ENCODE data around the gene ALKBH7. TPM values are rescaled to one million over a fixed set of nuclear protein-coding genes. Genes with fewer than 3 reads are reported as not detected.
A peak's percentile ranks its signal among the peaks of the same experiment; 100 is the strongest.

ALKBH7 gene
- polyA plus RNA-seq, 1 of the 3 experiments (the other 2 are of a cell fraction) = 46.0 TPM

GRCh38 chr19:6421075-6422014 is 48.8 kb downstream of the ALKBH7 start (continued):
- TF ChIP-seq, protein P1, sequence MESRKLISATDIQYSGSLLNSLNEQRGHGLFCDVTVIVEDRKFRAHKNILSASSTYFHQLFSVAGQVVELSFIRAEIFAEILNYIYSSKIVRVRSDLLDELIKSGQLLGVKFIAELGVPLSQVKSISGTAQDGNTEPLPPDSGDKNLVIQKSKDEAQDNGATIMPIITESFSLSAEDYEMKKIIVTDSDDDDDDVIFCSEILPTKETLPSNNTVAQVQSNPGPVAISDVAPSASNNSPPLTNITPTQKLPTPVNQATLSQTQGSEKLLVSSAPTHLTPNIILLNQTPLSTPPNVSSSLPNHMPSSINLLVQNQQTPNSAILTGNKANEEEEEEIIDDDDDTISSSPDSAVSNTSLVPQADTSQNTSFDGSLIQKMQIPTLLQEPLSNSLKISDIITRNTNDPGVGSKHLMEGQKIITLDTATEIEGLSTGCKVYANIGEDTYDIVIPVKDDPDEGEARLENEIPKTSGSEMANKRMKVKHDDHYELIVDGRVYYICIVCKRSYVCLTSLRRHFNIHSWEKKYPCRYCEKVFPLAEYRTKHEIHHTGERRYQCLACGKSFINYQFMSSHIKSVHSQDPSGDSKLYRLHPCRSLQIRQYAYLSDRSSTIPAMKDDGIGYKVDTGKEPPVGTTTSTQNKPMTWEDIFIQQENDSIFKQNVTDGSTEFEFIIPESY (IDR thresholded peaks at IDR 0.05; ENCODE audit: borderline replicate concordance, low read depth) = no peak
- TF ChIP-seq POLR2AphosphoS5 (IDR thresholded peaks at IDR 0.05; ENCODE audit: low read depth, low read length) = no peak

DNA sequence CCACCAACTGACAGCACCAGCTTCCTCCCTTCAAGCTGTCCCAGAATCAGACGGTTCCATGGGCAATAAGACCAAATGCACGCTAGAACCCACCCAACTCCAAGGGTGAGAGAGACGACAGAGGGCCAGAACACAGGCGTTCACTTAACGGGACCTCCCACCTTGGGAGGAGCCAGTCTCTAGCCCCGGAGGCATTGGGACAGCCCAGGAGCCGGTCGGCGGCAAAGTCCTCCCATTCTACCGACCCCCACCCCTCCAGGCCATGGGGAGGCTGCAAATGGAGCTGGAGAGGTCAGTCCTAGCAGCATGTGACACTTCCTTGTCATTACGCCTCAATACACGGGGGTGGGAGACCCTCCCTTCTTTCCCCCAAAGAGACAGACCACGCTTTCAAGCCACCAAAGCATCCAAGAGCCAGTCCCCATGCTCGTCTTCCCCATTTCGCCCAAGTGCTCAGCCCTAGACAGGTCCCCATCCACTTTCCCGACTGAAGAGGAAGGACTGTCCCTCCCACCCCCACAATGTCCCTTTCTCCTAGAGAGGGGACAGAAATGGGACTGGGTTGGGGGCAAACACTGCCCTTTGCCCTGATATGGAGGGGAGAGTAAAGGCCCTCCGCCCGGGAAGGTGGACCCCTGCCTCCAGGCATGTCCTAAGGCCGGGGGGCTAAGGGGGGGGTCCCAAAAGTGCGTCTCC is 51.1 kb downstream of the ALKBH7 start:
- peaks cover 10 to 15% of the 10 kb centered on the region in 2 experiments; a peak in 2 of 4 replicates for H3K4me1 ChIP-seq (ENCODE audit: control insufficient read depth in 1 of 2, insufficient read depth in 2 of 2, low read depth in 1 of 2, low read length in 1 of 2)
- peaks cover 6% of the 10 kb centered on the region for H3F3A ChIP-seq (replicated peaks; ENCODE audit: insufficient read depth)
- CTCF ChIA-PET = interaction anchor here (4.0 kb wide), 1 partner anchor 12 kb away, joined by 16 read pairs; no protein-coding TSS in a partner anchor
- H3K4me3 ChIP-seq (ENCODE audit: low read depth in 2 of 2, low read length in 1 of 2) = peak overlapping the region; percentile 83 to 88
- H3K9me2 ChIP-seq = no peaks in the 10 kb centered on the region
- no peaks in the 10 kb centered on the region for H3K27me3 ChIP-seq (ENCODE audit: insufficient read depth)
- H3K4me2 ChIP-seq = peak overlapping the region; percentile 98
- peak overlapping the region; percentile 56 to 65; a peak in 3 of 4 replicates for H3K27ac ChIP-seq (ENCODE audit: low read depth in 2 of 2, low read length in 1 of 2)
- peaks cover 10 to 37% of the 10 kb centered on the region in 2 experiments for H3K36me3 ChIP-seq (replicated peaks in 1 of 2; ENCODE audit: control insufficient read depth in 1 of 2, insufficient read depth in 2 of 2, low read length in 1 of 2)
- no peak overlapping the region for H2AFZ ChIP-seq (ENCODE audit: low read depth)
- peak; percentile 65 for DNase-seq
- 0% methylated on average over 18 of the region's 20 CpGs for WGBS (ENCODE audit: low lambda C conversion rate)
- H3K9me3 ChIP-seq = no peaks in the 10 kb centered on the region
- no peak for TF ChIP-seq RXRA (IDR thresholded peaks at IDR 0.05; ENCODE audit: borderline replicate concordance, low read depth)
- TF ChIP-seq MXI1 (IDR thresholded peaks at IDR 0.05; ENCODE audit: low read depth, low read length) = peak; percentile 33; the same call in 1 of the 2 replicates
- H4K20me1 ChIP-seq (ENCODE audit: insufficient read depth) = peaks cover 54% of the 10 kb centered on the region
- POLR2A ChIA-PET = no interaction called here
- peak overlapping the region; percentile 93 for H3K9ac ChIP-seq
- peaks cover 52% of the 10 kb centered on the region for H3K79me2 ChIP-seq (ENCODE audit: insufficient read depth)

- Histone ChIP-seq H3K9me2 (no peaks in the 10 kb centered on the region), H3K79me2 (ENCODE audit: insufficient read depth) (peaks cover 48% of the 10 kb centered on the region), H3K27me3 (ENCODE audit: insufficient read depth) (no peaks in the 10 kb centered on the region), H2AFZ (ENCODE audit: low read depth) (peak within 1 kb of the TSS; percentile 85; the same call in 1 of the 2 replicates), H3K9me3 (no peaks in the 10 kb centered on the region), H3K4me1 (ENCODE audit: control insufficient read depth in 1 of 2, insufficient read depth in 2 of 2, low read depth in 1 of 2, low read length in 1 of 2) (peaks cover 10 to 15% of the 10 kb centered on the region in 2 experiments; a peak in 2 of 4 replicates), H3K27ac (ENCODE audit: low read depth in 2 of 2, low read length in 1 of 2) (peak within 1 kb of the TSS; percentile 61 to 78; a peak in 3 of 4 replicates), H3K36me3 (replicated peaks in 1 of 2; ENCODE audit: control insufficient read depth in 1 of 2, insufficient read depth in 2 of 2, low read length in 1 of 2) (peaks cover 10 to 30% of the 10 kb centered on the region in 2 experiments), H3K4me2 (peak within 1 kb of the TSS; percentile 98), H3F3A (replicated peaks; ENCODE audit: insufficient read depth) (peaks cover 6% of the 10 kb centered on the region), H3K9ac (peak within 1 kb of the TSS; percentile 93), H4K20me1 (ENCODE audit: insufficient read depth) (peaks cover 47% of the 10 kb centered on the region), H3K4me3 (ENCODE audit: low read depth in 2 of 2, low read length in 1 of 2) (peak within 1 kb of the TSS; percentile 83 to 88)
- POLR2A ChIA-PET = interaction anchor here (0.5 to 1.6 kb wide), 3 partner anchors 32 to 52 kb away, joined by 4 to 8 read pairs (median 4); partner anchors contain the start of genes ALKBH7 and GTF2F1
- CTCF ChIA-PET = interaction anchor here (0.6 to 1.6 kb wide), 3 partner anchors 13 to 1897 kb away, joined by 3 read pairs; partner anchors contain the start of gene TUBB4A
- DNase-seq = peak; percentile 98
- 0% methylated on average over 19 of the region's 114 CpGs for WGBS (ENCODE audit: low lambda C conversion rate)
- TF ChIP-seq EP300 (IDR thresholded peaks at IDR 0.05; ENCODE audit: borderline replicate concordance in 1 of 2, low read depth in 1 of 2, low read length in 1 of 2) (no peak), MAX (IDR thresholded peaks at IDR 0.05; ENCODE audit: low read depth) (no peak; the same call in 1 of the 2 replicates), POLR2AphosphoS5 (IDR thresholded peaks at IDR 0.05; ENCODE audit: low read depth, low read length) (peak; percentile 61; the same call in 1 of the 2 replicates), TEAD4 (IDR thresholded peaks at IDR 0.05; ENCODE audit: borderline replicate concordance, insufficient read depth) (no peak), TCF12 (IDR thresholded peaks at IDR 0.05) (no peak), RCOR1 (IDR thresholded peaks at IDR 0.05; ENCODE audit: low read length) (no peak), GATA2 (CRISPR knock-in tag; IDR thresholded peaks at IDR 0.05) (no peak), NFIC (IDR thresholded peaks at IDR 0.05; ENCODE audit: borderline replicate concordance) (no peak), TAF1 (IDR thresholded peaks at IDR 0.05; ENCODE audit: borderline replicate concordance, low read depth, low read length) (peak; percentile 67; the same call in 1 of the 2 replicates), EZH2phosphoT487 (IDR thresholded peaks at IDR 0.05; ENCODE audit: borderline replicate concordance, low read depth) (no peak)
- TF ChIP-seq, protein P2, sequence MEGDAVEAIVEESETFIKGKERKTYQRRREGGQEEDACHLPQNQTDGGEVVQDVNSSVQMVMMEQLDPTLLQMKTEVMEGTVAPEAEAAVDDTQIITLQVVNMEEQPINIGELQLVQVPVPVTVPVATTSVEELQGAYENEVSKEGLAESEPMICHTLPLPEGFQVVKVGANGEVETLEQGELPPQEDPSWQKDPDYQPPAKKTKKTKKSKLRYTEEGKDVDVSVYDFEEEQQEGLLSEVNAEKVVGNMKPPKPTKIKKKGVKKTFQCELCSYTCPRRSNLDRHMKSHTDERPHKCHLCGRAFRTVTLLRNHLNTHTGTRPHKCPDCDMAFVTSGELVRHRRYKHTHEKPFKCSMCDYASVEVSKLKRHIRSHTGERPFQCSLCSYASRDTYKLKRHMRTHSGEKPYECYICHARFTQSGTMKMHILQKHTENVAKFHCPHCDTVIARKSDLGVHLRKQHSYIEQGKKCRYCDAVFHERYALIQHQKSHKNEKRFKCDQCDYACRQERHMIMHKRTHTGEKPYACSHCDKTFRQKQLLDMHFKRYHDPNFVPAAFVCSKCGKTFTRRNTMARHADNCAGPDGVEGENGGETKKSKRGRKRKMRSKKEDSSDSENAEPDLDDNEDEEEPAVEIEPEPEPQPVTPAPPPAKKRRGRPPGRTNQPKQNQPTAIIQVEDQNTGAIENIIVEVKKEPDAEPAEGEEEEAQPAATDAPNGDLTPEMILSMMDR (IDR thresholded peaks at IDR 0.05) = no peak
These were observed 51.8 kb downstream of the ALKBH7 start, which contains the start of gene KHSRP for GRCh38 chr19:6424195-6424938. Gene KHSRP, minus strand, starts transcription at chr19:6424811. Its CDS starts 110 bp downstream, at chr19:6424701.
